ENCODE results near the gene PMM1.

The PMM1 gene

GRCh38 chr22:41625577-41625976, 35.9 kb upstream of the PMM1 start:
- Histone ChIP-seq H3K36me3 (peaks cover 51% of the 10 kb centered on the region), H3K27ac (no peak overlapping the region), H3K4me1 (ENCODE audit: control insufficient read depth in 1 of 2, insufficient read depth in 1 of 2, low read depth in 1 of 2, low read length in 1 of 2) (peaks cover 9 to 13% of the 10 kb centered on the region in 2 experiments), H3K9me3 (no peaks in the 10 kb centered on the region), H3K4me3 (ENCODE audit: low read depth in 1 of 2, low read length in 1 of 2) (no peak overlapping the region), H3K27me3 (no peaks in the 10 kb centered on the region)
- TF ChIP-seq, protein P1, sequence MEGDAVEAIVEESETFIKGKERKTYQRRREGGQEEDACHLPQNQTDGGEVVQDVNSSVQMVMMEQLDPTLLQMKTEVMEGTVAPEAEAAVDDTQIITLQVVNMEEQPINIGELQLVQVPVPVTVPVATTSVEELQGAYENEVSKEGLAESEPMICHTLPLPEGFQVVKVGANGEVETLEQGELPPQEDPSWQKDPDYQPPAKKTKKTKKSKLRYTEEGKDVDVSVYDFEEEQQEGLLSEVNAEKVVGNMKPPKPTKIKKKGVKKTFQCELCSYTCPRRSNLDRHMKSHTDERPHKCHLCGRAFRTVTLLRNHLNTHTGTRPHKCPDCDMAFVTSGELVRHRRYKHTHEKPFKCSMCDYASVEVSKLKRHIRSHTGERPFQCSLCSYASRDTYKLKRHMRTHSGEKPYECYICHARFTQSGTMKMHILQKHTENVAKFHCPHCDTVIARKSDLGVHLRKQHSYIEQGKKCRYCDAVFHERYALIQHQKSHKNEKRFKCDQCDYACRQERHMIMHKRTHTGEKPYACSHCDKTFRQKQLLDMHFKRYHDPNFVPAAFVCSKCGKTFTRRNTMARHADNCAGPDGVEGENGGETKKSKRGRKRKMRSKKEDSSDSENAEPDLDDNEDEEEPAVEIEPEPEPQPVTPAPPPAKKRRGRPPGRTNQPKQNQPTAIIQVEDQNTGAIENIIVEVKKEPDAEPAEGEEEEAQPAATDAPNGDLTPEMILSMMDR (IDR thresholded peaks at IDR 0.05) = no peak

DNA sequence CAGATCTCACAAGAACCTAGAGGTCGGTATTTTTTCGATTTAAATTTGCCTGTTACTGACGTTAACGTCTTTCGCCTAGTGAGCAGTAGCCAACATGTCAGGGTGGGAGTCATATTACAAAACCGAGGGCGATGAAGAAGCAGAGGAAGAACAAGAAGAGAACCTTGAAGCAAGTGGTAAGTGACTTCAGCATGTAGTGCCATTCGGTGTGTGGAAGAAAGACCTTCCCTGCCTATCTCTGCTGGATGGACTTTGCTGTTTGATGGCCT, 32.2 kb upstream of the PMM1 start:
- H3K4me1 ChIP-seq (ENCODE audit: control insufficient read depth in 1 of 2, insufficient read depth in 1 of 2, low read depth in 1 of 2, low read length in 1 of 2) = peaks cover 33 to 36% of the 10 kb centered on the region in 2 experiments
- peaks cover 23% of the 10 kb centered on the region for H3K36me3 ChIP-seq
- peak overlapping the region; percentile 89 for H3K27ac ChIP-seq
- H3K27me3 ChIP-seq = no peaks in the 10 kb centered on the region
- peak overlapping the region; percentile 82 to 91 for H3K4me3 ChIP-seq (ENCODE audit: low read depth in 1 of 2, low read length in 1 of 2)
- TF ChIP-seq, protein P1 (IDR thresholded peaks at IDR 0.05) = no peak
- H3K9me3 ChIP-seq = no peaks in the 10 kb centered on the region

DNA sequence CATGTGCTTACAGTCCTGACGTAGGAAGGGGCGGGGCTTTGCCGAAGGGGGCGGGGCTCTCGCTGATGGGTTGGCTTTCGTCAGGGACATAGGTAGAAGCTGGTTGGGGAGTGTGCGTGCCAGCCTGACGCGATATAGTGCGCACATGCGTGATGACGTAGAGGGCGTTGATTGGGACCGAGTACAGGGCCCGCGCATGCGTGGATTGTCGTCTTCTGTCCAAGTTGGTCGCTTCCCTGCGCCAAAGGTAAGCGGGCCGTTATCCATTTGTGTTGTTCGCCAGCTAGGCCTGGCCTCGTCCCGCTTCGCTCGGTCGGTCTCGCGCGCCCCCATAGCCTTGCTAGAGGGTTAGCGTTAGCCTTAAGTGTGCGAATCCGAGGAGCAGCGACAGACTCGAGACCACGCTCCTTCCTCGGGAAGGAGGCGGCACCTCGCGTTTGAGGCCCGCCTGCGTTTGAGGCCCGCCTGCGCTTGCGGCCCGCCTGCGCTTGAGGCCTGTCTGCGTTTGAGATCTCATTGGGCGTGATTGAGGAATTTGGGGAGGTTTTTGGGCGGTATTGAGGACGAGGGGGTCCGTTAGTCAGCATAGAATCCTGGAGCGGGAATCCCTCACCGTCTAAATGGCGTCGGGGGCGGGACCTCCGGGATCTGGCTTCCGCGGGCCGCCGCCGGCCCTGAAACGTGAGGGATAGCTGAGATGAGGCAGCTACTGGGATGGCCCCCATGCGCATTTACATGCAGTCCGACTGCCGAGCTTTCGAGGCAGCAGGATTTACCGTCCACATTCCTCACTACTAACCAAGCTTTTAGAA, 31.7 kb upstream of the PMM1 start, which contains the start of gene XRCC6:
Gene XRCC6 (plus strand): TSS at position 197 of the 812 bp plus-strand sequence. CDS start 710 bp downstream, outside the sequence.
- TF ChIP-seq, protein P1 (IDR thresholded peaks at IDR 0.05) = peak; percentile 27
- Histone ChIP-seq H3K27ac (peak within 1 kb of the TSS; percentile 89), H3K4me1 (ENCODE audit: control insufficient read depth in 1 of 2, insufficient read depth in 1 of 2, low read depth in 1 of 2, low read length in 1 of 2) (peaks cover 33 to 36% of the 10 kb centered on the region in 2 experiments), H3K4me3 (ENCODE audit: low read depth in 1 of 2, low read length in 1 of 2) (peak within 1 kb of the TSS; percentile 82 to 91), H3K27me3 (no peaks in the 10 kb centered on the region), H3K36me3 (peaks cover 23% of the 10 kb centered on the region), H3K9me3 (no peaks in the 10 kb centered on the region)

DNA sequence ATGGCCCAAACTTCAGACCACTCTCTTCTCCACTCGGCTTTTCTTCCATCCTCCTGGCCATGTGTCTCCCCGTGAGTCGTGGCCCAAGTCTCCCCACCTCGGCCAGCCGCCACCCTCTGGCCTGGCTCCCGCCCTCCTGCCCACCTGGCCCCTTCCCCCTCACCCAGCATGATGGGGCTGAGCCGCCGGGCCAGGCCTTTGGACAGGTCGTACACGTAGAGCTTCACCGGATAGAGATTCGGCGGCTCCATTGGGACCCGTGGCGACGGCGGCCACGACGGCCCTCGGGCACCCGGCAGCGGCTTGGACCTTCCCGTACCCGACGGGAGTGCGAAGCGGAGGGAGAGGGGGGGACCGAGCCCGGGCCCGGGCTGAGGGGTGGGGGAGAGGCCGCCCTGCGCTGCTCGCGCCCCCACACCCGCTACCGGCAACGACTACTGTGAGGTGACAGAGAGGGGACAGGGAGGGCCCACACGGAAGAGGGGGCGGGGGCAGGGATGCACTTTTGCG, 31.0 kb upstream of the PMM1 start, which contains the start of gene DESI1:
Gene DESI1 (minus strand): TSS at position 455 of the 510 bp plus-strand sequence. CDS start 204 bp downstream, at position 251.
- H3K27ac ChIP-seq = peak within 1 kb of the TSS; percentile 89
- H3K27me3 ChIP-seq = no peaks in the 10 kb centered on the region
- H3K9me3 ChIP-seq = no peaks in the 10 kb centered on the region
- peaks cover 33 to 36% of the 10 kb centered on the region in 2 experiments for H3K4me1 ChIP-seq (ENCODE audit: control insufficient read depth in 1 of 2, insufficient read depth in 1 of 2, low read depth in 1 of 2, low read length in 1 of 2)
- peaks cover 18% of the 10 kb centered on the region for H3K36me3 ChIP-seq
- peak within 1 kb of the TSS; percentile 82 to 91 for H3K4me3 ChIP-seq (ENCODE audit: low read depth in 1 of 2, low read length in 1 of 2)
- TF ChIP-seq, protein P1 (IDR thresholded peaks at IDR 0.05) = no peak

- Histone ChIP-seq H3K4me3 (ENCODE audit: low read depth in 1 of 2, low read length in 1 of 2) (peak overlapping the region; percentile 82 to 91), H3K4me1 (ENCODE audit: control insufficient read depth in 1 of 2, insufficient read depth in 1 of 2, low read depth in 1 of 2, low read length in 1 of 2) (peaks cover 33 to 36% of the 10 kb centered on the region in 2 experiments), H3K36me3 (peaks cover 12% of the 10 kb centered on the region), H3K27ac (peak overlapping the region; percentile 89), H3K27me3 (no peaks in the 10 kb centered on the region), H3K9me3 (no peaks in the 10 kb centered on the region)
- TF ChIP-seq, protein P1 (IDR thresholded peaks at IDR 0.05) = no peak
Measured at GRCh38 chr22:41619979-41620588, 30.4 kb upstream of the PMM1 start.
